Ramos (cell line): ENCODE data around the gene ABCD4.

ENCODE experiments used
- in situ Hi-C: fragments of 300-500 bp; cut with MboI; formaldehyde crosslinking; loops from one replicate; pipeline ENCODE4 v1.14.3; 2022; ENCODE audit warnings: low sequenced_read_pairs; ENCODE audit not compliant: unreplicated experiment

ABCD4 gene

DNA sequence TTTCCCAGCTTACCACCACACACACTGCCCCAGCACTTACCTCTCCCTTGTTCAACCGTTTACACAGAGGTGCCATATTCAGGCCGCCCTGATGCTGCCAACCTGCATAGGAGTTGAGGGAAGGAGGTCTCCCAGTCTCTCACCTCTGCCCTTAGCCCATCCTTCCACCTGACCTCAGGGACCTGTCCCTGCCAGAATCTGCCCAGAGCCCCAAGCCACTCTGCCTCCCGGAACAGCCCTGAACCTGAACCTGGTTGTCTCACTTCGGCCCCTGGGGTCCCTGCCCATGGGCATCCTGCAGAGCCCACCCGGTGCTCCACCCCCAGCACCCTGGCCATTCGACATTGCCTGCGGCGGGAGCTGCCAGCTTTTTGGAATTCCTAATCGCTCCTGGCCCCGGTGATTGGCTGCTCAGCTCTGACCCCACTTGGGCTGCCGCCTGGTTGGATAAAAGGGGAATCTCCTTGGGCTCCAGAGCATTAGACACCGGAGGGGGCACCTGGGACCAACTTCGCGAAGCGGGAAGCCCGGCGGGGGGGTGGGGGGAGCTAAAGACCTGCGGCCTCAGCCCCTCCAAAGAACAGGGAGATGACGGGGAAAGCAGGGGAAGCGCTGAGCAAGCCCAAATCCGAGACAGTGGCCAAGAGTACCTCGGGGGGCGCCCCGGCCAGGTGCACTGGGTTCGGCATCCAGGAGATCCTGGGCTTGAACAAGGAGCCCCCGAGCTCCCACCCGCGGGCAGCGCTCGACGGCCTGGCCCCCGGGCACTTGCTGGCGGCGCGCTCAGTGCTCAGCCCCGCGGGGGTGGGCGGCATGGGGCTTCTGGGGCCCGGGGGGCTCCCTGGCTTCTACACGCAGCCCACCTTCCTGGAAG is 63.5 kb downstream of the ABCD4 start, which contains the start of gene VSX2:
Gene VSX2, plus strand, starts transcription at position 476 of the 874 bp plus-strand sequence. Its CDS starts 113 bp downstream, at position 589.
- in situ Hi-C loops: no loop called here

DNA sequence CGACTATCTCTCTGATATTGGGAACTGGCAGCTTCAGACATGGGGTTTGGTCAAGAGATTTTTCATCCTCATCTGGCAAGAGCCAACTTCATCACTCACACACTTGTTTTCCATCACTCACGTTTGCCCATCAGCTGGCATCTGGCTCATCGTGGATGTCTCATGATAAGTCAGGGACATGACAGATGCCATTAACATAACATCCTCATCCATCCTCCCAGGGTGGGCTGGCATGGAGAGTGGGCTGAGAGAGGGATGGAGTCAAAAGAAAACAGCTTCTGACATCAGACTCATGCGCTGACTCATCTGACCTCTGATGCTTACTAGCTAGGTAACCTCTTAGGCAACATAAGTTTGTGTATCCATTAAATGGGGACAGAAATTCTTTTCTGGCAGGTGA is 65.3 kb downstream of the ABCD4 start:
- in situ Hi-C loops: no loop called here
